BJ (cell line): ENCODE measurements around the gene MEIS1. TPM values are rescaled to one million over a fixed set of nuclear protein-coding genes. Genes with fewer than 3 reads are reported as not detected.

Experiments
- CTCF ChIA-PET: fragments of 350-600 bp; formaldehyde crosslinking; extraction: SDS; loops from one replicate; lab custom pipeline; 2021; ENCODE audit warnings: antibody characterized with exemption, inconsistent platforms; lab: Yijun Ruan, JAX
- POLR2A ChIA-PET: fragments of 300-600 bp; sonication (Branson Sonifier 250); formaldehyde crosslinking; extraction: SDS; loops from one replicate; lab custom pipeline; 2021; ENCODE audit warnings: antibody characterized with exemption; lab: Charles Lee
- DNase-seq: peaks from one replicate; pipeline ENCODE4 v3.0.0-alpha.2; 2011; ENCODE audit warnings: low read depth
- H3K27me3 ChIP-seq: 2 replicates; pipeline ENCODE4 v1.6.0; 2011; ENCODE audit warnings: low read length; ENCODE audit not compliant: control insufficient read depth, insufficient read depth
- H3K36me3 ChIP-seq: 2 replicates; pipeline ENCODE4 v1.5.1; 2011; ENCODE audit warnings: low read length; ENCODE audit not compliant: control insufficient read depth, insufficient read depth
- H3K4me3 ChIP-seq: 2 replicates; pipeline ENCODE4 v1.5.1; 2011; ENCODE audit warnings: low read depth, mild to moderate bottlenecking, control low read depth, low read length
- polyA plus RNA-seq: library from polyadenylated mRNA; depleted of rRNA; stranded (reverse); fragments of >200 nt; gene quantifications from 2 replicates; pipeline ENCODE4 v1.2.3, GENCODE V29; 2011
- TF ChIP-seq, protein P1 (sequence below): IDR thresholded peaks from 2 replicates; pipeline ENCODE4 v1.5.1; 2011; ENCODE audit warnings: low read depth, mild to moderate bottlenecking, control low read depth, inconsistent platforms, low read length, moderate library complexity; ENCODE audit not compliant: insufficient read depth

Gene MEIS1
- polyA plus RNA-seq, 1 experiment = 65.7 TPM

DNA sequence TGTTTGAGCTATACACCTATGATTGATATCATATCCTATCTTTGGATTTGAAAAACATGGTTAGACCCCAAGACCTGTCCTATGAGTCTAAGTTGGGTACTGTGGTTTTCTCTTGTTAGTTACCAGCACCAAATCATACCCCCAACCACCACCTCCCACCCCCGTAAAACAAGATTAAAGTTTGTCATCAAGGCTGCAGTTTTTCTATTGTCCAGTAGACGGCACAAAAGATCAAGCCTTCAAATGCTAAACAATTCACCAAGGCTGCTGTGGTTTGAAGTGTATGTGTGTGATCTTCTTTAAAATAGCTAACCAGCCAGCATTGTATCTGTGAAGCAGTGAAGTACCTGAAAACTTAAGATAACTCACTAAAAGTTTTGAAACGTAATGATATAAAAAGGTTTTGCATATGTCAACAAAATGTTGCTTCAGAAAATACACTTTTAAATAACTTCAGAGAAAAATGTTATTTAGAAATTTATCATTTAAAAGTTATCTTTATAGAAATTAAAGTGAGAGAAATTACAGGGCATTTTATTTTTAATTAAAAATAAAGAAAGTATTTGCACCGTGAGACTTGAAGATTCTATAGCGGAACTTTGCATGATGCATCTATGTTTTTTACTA lies 5.8 kb upstream of the MEIS1 start:
- Histone ChIP-seq H3K27me3 (peaks cover 14% of the 10 kb centered on the region), H3K4me3 (no peak overlapping the region), H3K36me3 (no peaks in the 10 kb centered on the region)
- ChIA-PET CTCF (interaction anchor here (0.6 to 3.1 kb wide), 25 partner anchors 10 to 1603 kb away, joined by 3 to 19 read pairs (median 3); no protein-coding TSS in a partner anchor), POLR2A (interaction anchor here (0.7 kb wide), 1 partner anchor 1602 kb away, joined by 4 read pairs; no protein-coding TSS in a partner anchor)
- no peak for DNase-seq
- TF ChIP-seq, protein P1, sequence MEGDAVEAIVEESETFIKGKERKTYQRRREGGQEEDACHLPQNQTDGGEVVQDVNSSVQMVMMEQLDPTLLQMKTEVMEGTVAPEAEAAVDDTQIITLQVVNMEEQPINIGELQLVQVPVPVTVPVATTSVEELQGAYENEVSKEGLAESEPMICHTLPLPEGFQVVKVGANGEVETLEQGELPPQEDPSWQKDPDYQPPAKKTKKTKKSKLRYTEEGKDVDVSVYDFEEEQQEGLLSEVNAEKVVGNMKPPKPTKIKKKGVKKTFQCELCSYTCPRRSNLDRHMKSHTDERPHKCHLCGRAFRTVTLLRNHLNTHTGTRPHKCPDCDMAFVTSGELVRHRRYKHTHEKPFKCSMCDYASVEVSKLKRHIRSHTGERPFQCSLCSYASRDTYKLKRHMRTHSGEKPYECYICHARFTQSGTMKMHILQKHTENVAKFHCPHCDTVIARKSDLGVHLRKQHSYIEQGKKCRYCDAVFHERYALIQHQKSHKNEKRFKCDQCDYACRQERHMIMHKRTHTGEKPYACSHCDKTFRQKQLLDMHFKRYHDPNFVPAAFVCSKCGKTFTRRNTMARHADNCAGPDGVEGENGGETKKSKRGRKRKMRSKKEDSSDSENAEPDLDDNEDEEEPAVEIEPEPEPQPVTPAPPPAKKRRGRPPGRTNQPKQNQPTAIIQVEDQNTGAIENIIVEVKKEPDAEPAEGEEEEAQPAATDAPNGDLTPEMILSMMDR = peak; percentile 87

DNA sequence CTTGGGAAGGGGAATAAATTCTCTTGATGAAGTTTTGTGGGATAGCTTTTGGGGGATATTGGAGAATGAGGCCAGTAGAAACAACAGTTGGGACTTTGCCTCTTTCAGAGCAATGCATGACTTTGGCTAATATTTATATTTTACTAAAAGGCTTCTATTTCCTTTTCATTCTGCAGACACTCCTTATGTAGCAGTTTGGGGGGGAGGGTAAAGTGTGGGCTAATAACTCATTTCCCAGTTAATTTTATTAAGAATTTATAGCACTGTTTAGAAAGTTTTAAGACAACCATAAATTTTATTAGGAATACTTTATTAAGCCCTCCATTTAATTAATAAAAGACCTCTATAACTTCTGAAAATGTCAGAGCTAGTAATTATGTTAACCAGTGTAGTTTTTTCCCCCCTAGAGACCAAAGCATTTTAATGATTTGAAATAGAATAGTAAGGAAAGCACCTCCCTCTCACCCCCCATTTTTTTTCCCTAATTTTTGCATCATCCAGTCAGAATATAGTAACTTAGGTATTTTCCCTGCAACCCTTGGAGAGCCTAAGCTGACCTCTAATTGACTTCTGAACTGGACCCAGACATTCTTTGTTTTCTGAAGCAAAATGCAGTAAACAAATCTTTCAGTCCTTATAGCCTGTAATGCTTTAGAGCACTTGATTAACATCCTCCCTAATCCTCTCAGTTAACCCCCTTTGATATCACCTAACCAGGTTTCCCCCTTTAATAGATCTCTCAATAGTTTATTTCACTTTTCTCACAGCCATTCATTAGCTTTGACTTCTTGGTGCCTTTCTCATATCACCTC lies 5.0 kb upstream of the MEIS1 start:
- no peak for DNase-seq
- peaks cover 11% of the 10 kb centered on the region for H3K27me3 ChIP-seq
- TF ChIP-seq, protein P1 = no peak
- CTCF ChIA-PET = interaction anchor here (0.6 to 3.1 kb wide), 21 partner anchors 9 to 1602 kb away, joined by 3 to 19 read pairs (median 4); no protein-coding TSS in a partner anchor
- no peak overlapping the region for H3K4me3 ChIP-seq
- H3K36me3 ChIP-seq = no peaks in the 10 kb centered on the region
- POLR2A ChIA-PET = interaction anchor here (0.7 kb wide), 1 partner anchor 1602 kb away, joined by 4 read pairs; no protein-coding TSS in a partner anchor

DNA sequence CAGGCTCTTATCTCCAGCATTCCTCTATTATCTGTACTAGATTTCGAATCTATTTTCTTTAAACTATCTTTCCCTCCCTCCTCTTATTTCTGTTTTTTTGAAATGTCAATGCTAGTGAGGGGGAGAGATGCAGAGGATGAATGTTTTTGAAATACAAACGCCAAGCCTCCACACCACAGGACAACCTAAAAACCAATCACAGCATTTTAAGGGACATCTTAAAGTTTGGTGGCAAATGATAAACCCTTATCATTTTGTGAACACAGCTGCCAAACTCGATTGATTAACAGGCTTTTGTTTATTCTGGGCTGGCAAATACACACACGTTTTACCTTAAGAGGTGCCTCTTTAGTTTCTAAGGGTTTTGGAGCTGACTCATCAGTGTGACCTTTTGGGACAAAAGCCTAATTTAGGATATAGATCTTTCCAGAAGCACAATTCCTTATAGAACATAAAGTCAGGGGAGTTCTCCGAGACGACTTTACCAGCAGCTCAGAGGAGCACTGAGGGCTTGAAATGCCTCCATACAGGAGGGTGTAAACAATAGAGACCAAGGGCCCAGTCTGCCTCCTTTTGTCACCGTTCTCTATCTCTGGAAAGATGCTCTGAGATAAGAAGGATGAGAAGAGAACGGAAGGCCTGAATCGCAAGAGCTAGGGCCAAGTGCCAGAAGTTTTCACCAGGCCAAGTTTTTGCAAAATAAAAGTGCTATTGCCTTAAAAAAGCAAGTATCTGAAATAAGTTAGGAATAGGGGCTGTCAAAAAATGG lies 4.2 kb upstream of the MEIS1 start:
- H3K36me3 ChIP-seq = no peaks in the 10 kb centered on the region
- no peak overlapping the region for H3K4me3 ChIP-seq
- peaks cover 11% of the 10 kb centered on the region for H3K27me3 ChIP-seq
- TF ChIP-seq, protein P1 = no peak
- ChIA-PET CTCF (interaction anchor here (0.6 to 2.7 kb wide), 3 partner anchors 402 to 1410 kb away, joined by 4 to 14 read pairs (median 4); no protein-coding TSS in a partner anchor), POLR2A (no interaction called here)
- no peak for DNase-seq

DNA sequence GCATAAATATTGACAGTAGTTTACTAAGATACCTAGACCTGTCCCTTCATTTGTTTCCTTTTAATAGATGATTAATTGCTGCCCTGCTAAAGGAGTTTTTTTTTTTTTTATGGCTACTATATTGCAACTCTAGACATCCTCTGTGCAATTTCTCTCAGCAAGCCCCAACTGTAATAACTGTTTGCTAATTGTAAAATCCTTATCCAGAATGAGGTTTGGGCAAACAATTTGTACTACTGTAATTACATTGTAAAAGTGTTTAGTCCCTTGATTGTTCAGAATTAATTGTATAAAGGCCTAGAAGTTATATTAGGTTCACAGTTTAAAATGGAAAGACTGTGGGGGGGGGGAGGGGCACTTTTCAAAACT lies 3.7 kb upstream of the MEIS1 start:
- no peak for DNase-seq
- no peak overlapping the region for H3K4me3 ChIP-seq
- ChIA-PET POLR2A (no interaction called here), CTCF (interaction anchor here (0.6 to 2.7 kb wide), 2 partner anchors 401 to 1219 kb away, joined by 4 to 14 read pairs; no protein-coding TSS in a partner anchor)
- H3K27me3 ChIP-seq = peaks cover 8% of the 10 kb centered on the region
- H3K36me3 ChIP-seq = no peaks in the 10 kb centered on the region
- TF ChIP-seq, protein P1 = no peak
